22Rv1 (cell line): ENCODE results near the gene ATP6V0E2.

Source experiments
- CTCF ChIP-seq: fragments of 450-650 bp; IDR thresholded peaks from 2 replicates; pipeline ENCODE4 v1.5.1; 2017; ENCODE audit warnings: mild to moderate bottlenecking
- ZFX ChIP-seq: fragments of 450-650 bp; IDR thresholded peaks from 2 replicates; pipeline ENCODE4 v1.6.1; 2017; ENCODE audit warnings: antibody characterized with exemption, borderline replicate concordance

- TF ChIP-seq CTCF (no peak), ZFX (no peak)
Measured at GRCh38 chr7:149866139-149866778, 7.5 kb upstream of the ATP6V0E2 start.
